Neuronal stem cell (in vitro differentiated cells): ENCODE data around the gene NDUFB4.

Experiments
- DNase-seq: peaks from one replicate; pipeline ENCODE4 v3.0.0-alpha.2; 2013; ENCODE audit warnings: low spot score
- H2AFZ ChIP-seq: one replicate; pipeline ENCODE4 v1.6.1; 2013; ENCODE audit warnings: mild to moderate bottlenecking, low read length, inconsistent platforms
- H2AK5ac ChIP-seq: 2 replicates; pipeline ENCODE4 v1.6.1; 2013; ENCODE audit warnings: low read depth, mild to moderate bottlenecking, inconsistent platforms, low read length, moderate library complexity, mixed read lengths
- H2BK120ac ChIP-seq: 2 replicates; pipeline ENCODE4 v1.6.1; 2013; ENCODE audit warnings: low read depth, mild to moderate bottlenecking, inconsistent platforms, low read length, moderate library complexity, mixed read lengths
- H2BK12ac ChIP-seq: one replicate; pipeline ENCODE4 v1.6.1; 2013; ENCODE audit warnings: low read length, inconsistent platforms
- H2BK15ac ChIP-seq: 2 replicates; pipeline ENCODE4 v1.6.1; 2013; ENCODE audit warnings: mild to moderate bottlenecking, low read length, inconsistent platforms, mixed read lengths
- H2BK5ac ChIP-seq: one replicate; pipeline ENCODE4 v1.6.1; 2013; ENCODE audit warnings: inconsistent platforms, mild to moderate bottlenecking, low read length, moderate library complexity
- H3K14ac ChIP-seq: one replicate; pipeline ENCODE4 v1.6.1; 2013; ENCODE audit warnings: low read length, inconsistent platforms
- H3K18ac ChIP-seq: 2 replicates; pipeline ENCODE4 v1.6.1; 2013; ENCODE audit warnings: low read length, inconsistent platforms
- H3K23ac ChIP-seq: 2 replicates; pipeline ENCODE4 v1.6.1; 2013; ENCODE audit warnings: low read depth, mild to moderate bottlenecking, mixed read lengths, low read length, inconsistent platforms; ENCODE audit not compliant: poor library complexity
- H3K27ac ChIP-seq: replicated peaks from 3 replicates; pipeline ENCODE4 v1.5.1; 2013; ENCODE audit warnings: low read length, inconsistent platforms
- H3K27me3 ChIP-seq, 3 experiments: 2 replicates each; pipeline ENCODE4 v1.6.1; 2013; ENCODE audit warnings: low read length in 3 of 3, mild to moderate bottlenecking in 2 of 3, inconsistent platforms in 1 of 3, low read depth in 1 of 3, mixed read lengths in 1 of 3, moderate library complexity in 1 of 3; ENCODE audit not compliant: control insufficient read depth in 3 of 3, insufficient read depth in 3 of 3
- H3K36me3 ChIP-seq, 2 donors: replicated peaks in 1 of 2; 2 replicates each; pipeline ENCODE4 v1.6.1; 2013; ENCODE audit warnings: low read length in 2 of 2; ENCODE audit not compliant: control insufficient read depth in 2 of 2, insufficient read depth in 2 of 2
- H3K4ac ChIP-seq: 2 replicates; pipeline ENCODE4 v1.6.1; 2013; ENCODE audit warnings: inconsistent platforms, mild to moderate bottlenecking, low read length, moderate library complexity
- H3K4me1 ChIP-seq, 2 donors: 1 replicate in 1 of 2; 2 replicates in 1 of 2; pipeline ENCODE4 v1.6.1; 2013; ENCODE audit warnings: low read length in 2 of 2, low read depth in 1 of 2; ENCODE audit not compliant: control insufficient read depth in 2 of 2, insufficient read depth in 1 of 2
- H3K4me2 ChIP-seq: one replicate; pipeline ENCODE4 v1.6.1; 2013; ENCODE audit warnings: mild to moderate bottlenecking, low read length, inconsistent platforms; ENCODE audit not compliant: insufficient read depth, poor library complexity, severe bottlenecking
- H3K4me3 ChIP-seq, 2 donors: 2 replicates each; pipeline ENCODE4 v1.5.1; 2013; ENCODE audit warnings: low read length in 2 of 2, mild to moderate bottlenecking in 2 of 2, inconsistent platforms in 1 of 2, moderate library complexity in 1 of 2
- H3K79me1 ChIP-seq: one replicate; pipeline ENCODE4 v1.6.1; 2013; ENCODE audit warnings: low read depth, mild to moderate bottlenecking, inconsistent platforms, low read length, moderate library complexity
- H3K9ac ChIP-seq: one replicate; pipeline ENCODE4 v1.6.1; 2013; ENCODE audit warnings: mild to moderate bottlenecking, low read depth, low read length, inconsistent platforms; ENCODE audit not compliant: poor library complexity
- H3K9me3 ChIP-seq, 2 donors: replicated peaks in 1 of 2; 2 replicates each; pipeline versions ENCODE3 to v1.6.1; 2013; ENCODE audit warnings: low read length in 2 of 2, mild to moderate bottlenecking in 2 of 2, inconsistent platforms in 1 of 2, low read depth in 1 of 2, mixed read lengths in 1 of 2, moderate library complexity in 1 of 2; ENCODE audit not compliant: control insufficient read depth in 2 of 2, insufficient read depth in 1 of 2
- H4K8ac ChIP-seq: one replicate; pipeline ENCODE4 v1.6.1; 2013; ENCODE audit warnings: low read depth, mild to moderate bottlenecking, inconsistent platforms, low read length, moderate library complexity
- H4K91ac ChIP-seq: one replicate; pipeline ENCODE4 v1.6.1; 2013; ENCODE audit warnings: low read length, low read depth, mild to moderate bottlenecking, inconsistent platforms; ENCODE audit not compliant: poor library complexity
- WGBS, 2 donors: extraction: QIAGEN DNeasy Blood & Tissue Kit; methylation state at CpG; one replicate each; pipeline ENCODE4 v1.1.7; 2013; ENCODE audit warnings: missing lambda C conversion rate in 2 of 2, mixed read lengths in 1 of 2; ENCODE audit not compliant: insufficient read length in 2 of 2, insufficient replicate concordance in 1 of 2; ENCODE audit errors: extremely low coverage in 2 of 2; 5-methylcytosine and 5-hydroxymethylcytosine counted together

Gene NDUFB4

GRCh38 chr3:120595788-120596115 lies 384 bp upstream of the NDUFB4 start:
- no peak for DNase-seq
- Histone ChIP-seq H2AFZ (peak overlapping the region; percentile 87), H3K4me2 (peak overlapping the region; percentile 79), H2BK5ac (peak overlapping the region; percentile 76), H3K27ac (no peak overlapping the region), H2BK120ac (no peak overlapping the region), H3K23ac (no peak overlapping the region), H3K4me3 (peak overlapping the region; percentile 79 to 80), H3K4me1 (peaks cover 0 to 3% of the 10 kb centered on the region in 2 donors), H3K36me3 (peaks cover 6 to 38% of the 10 kb centered on the region in 2 donors), H4K91ac (no peak overlapping the region), H2AK5ac (no peak overlapping the region), H2BK15ac (no peak overlapping the region), H3K14ac (no peak overlapping the region), H2BK12ac (no peak overlapping the region), H3K9ac (no peak overlapping the region), H3K18ac (peak overlapping the region; percentile 65), H3K27me3 (no peaks in the 10 kb centered on the region), H4K8ac (no peak overlapping the region), H3K4ac (no peak overlapping the region), H3K79me1 (peaks cover 4% of the 10 kb centered on the region), H3K9me3 (no peaks in the 10 kb centered on the region)
- no CpG with 5 or more reads among the region's 4 CpGs for WGBS, 2 donors

DNA sequence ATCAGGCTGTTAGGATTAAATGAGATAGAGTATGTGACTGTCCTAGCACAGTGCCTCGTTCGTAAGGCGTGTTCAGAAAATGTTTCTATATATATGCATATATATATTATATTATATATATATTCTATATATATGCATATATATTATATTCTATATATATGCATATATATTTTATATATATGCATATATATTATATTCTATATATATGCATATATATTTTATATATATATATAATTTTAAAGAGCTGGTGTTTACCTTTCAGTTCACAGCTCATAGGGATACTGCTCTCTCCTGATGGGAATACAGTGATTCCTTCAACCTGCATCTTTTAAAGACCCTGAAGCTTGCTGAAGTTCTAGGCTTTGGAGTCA lies 702 bp downstream of the NDUFB4 start:
- H2BK5ac ChIP-seq = no peak overlapping the region
- no CpG with 5 or more reads among the region's 3 CpGs for WGBS, 2 donors
- H2BK12ac ChIP-seq = no peak overlapping the region
- no peaks in the 10 kb centered on the region for H3K27me3 ChIP-seq
- H3K9me3 ChIP-seq = no peaks in the 10 kb centered on the region
- H3K4ac ChIP-seq = no peak overlapping the region
- H3K18ac ChIP-seq = no peak overlapping the region
- peak overlapping the region; percentile 87 for H2AFZ ChIP-seq
- peak overlapping the region; percentile 80 to 96 for H3K4me3 ChIP-seq
- no peak for DNase-seq
- H3K27ac ChIP-seq = no peak overlapping the region
- no peak overlapping the region for H2BK120ac ChIP-seq
- peaks cover 8 to 49% of the 10 kb centered on the region in 2 donors for H3K36me3 ChIP-seq
- no peak overlapping the region for H3K23ac ChIP-seq
- no peak overlapping the region for H3K14ac ChIP-seq
- H2AK5ac ChIP-seq = no peak overlapping the region
- H3K79me1 ChIP-seq = peaks cover 4% of the 10 kb centered on the region
- H2BK15ac ChIP-seq = no peak overlapping the region
- peak overlapping the region; percentile 92 for H3K9ac ChIP-seq
- H4K8ac ChIP-seq = no peak overlapping the region
- peaks cover 0 to 3% of the 10 kb centered on the region in 2 donors for H3K4me1 ChIP-seq
- H4K91ac ChIP-seq = no peak overlapping the region
- H3K4me2 ChIP-seq = peak overlapping the region; percentile 45

- H4K91ac ChIP-seq = no peak overlapping the region
- peak overlapping the region; percentile 44 for H3K4me2 ChIP-seq
- H3K9me3 ChIP-seq = no peaks in the 10 kb centered on the region
- no peak overlapping the region for H3K9ac ChIP-seq
- H2BK12ac ChIP-seq = no peak overlapping the region
- H3K27me3 ChIP-seq = no peaks in the 10 kb centered on the region
- no CpG with 5 or more reads among the region's 1 CpG for WGBS, 2 donors
- H3K4ac ChIP-seq = no peak overlapping the region
- H2BK5ac ChIP-seq = no peak overlapping the region
- H2AFZ ChIP-seq = no peak overlapping the region
- H3K4me3 ChIP-seq = peak overlapping the region in 1 of 2 donors; percentile 35
- peaks cover 0 to 3% of the 10 kb centered on the region in 2 donors for H3K4me1 ChIP-seq
- no peak overlapping the region for H3K23ac ChIP-seq
- no peak for DNase-seq
- no peak overlapping the region for H2BK120ac ChIP-seq
- H3K18ac ChIP-seq = no peak overlapping the region
- H2BK15ac ChIP-seq = no peak overlapping the region
- H3K14ac ChIP-seq = no peak overlapping the region
- peaks cover 4% of the 10 kb centered on the region for H3K79me1 ChIP-seq
- H4K8ac ChIP-seq = no peak overlapping the region
- no peak overlapping the region for H2AK5ac ChIP-seq
- H3K36me3 ChIP-seq = peaks cover 10 to 56% of the 10 kb centered on the region in 2 donors
- H3K27ac ChIP-seq = no peak overlapping the region
Measured at GRCh38 chr3:120597445-120598049, 1.4 kb downstream of the NDUFB4 start.

DNA sequence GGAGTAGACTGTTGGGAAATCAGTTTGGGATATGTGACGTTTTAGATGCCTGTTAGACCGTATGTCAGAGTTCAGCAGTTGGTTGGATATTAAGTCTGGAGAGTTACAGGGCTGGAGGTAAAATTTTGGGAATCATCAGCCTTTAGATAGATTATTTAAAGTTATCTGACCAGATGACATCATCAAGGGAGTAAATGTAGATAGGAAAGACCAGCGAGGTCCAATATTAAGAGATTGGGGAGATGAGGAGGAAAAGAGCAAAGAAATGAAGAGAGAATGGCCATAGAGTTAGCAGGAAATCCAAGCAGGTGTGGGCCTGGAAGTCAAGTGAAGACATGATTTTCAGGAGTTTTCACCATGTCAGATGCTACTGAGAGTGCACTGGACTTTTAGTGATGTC lies 3.1 kb downstream of the NDUFB4 start:
- no peak overlapping the region for H3K27ac ChIP-seq
- H4K8ac ChIP-seq = no peak overlapping the region
- no peak for DNase-seq
- H2BK5ac ChIP-seq = no peak overlapping the region
- H2AFZ ChIP-seq = no peak overlapping the region
- no peaks in the 10 kb centered on the region for H3K27me3 ChIP-seq
- no peak overlapping the region for H3K23ac ChIP-seq
- H2AK5ac ChIP-seq = no peak overlapping the region
- no peak overlapping the region for H3K4me2 ChIP-seq
- H3K14ac ChIP-seq = no peak overlapping the region
- peaks cover 0 to 3% of the 10 kb centered on the region in 2 donors for H3K4me1 ChIP-seq
- H3K4ac ChIP-seq = no peak overlapping the region
- H2BK120ac ChIP-seq = no peak overlapping the region
- no peak overlapping the region for H3K9ac ChIP-seq
- H3K36me3 ChIP-seq = peaks cover 11 to 63% of the 10 kb centered on the region in 2 donors
- WGBS, 2 donors = no CpG with 5 or more reads among the region's 3 CpGs
- H2BK15ac ChIP-seq = no peak overlapping the region
- H3K18ac ChIP-seq = no peak overlapping the region
- H3K4me3 ChIP-seq = no peak overlapping the region
- peaks cover 4% of the 10 kb centered on the region for H3K79me1 ChIP-seq
- no peak overlapping the region for H4K91ac ChIP-seq
- no peaks in the 10 kb centered on the region for H3K9me3 ChIP-seq
- H2BK12ac ChIP-seq = no peak overlapping the region
